GM18498 (cell line): ENCODE results near the gene SNCB.

Experiments used
- ATAC-seq: cut with Tn5 transposase; IDR thresholded peaks from one replicate; pipeline ENCODE4 v1.9.1; 2021; ENCODE audit warnings: mild to moderate bottlenecking, moderate library complexity; ENCODE audit not compliant: unreplicated experiment

Gene SNCB

DNA sequence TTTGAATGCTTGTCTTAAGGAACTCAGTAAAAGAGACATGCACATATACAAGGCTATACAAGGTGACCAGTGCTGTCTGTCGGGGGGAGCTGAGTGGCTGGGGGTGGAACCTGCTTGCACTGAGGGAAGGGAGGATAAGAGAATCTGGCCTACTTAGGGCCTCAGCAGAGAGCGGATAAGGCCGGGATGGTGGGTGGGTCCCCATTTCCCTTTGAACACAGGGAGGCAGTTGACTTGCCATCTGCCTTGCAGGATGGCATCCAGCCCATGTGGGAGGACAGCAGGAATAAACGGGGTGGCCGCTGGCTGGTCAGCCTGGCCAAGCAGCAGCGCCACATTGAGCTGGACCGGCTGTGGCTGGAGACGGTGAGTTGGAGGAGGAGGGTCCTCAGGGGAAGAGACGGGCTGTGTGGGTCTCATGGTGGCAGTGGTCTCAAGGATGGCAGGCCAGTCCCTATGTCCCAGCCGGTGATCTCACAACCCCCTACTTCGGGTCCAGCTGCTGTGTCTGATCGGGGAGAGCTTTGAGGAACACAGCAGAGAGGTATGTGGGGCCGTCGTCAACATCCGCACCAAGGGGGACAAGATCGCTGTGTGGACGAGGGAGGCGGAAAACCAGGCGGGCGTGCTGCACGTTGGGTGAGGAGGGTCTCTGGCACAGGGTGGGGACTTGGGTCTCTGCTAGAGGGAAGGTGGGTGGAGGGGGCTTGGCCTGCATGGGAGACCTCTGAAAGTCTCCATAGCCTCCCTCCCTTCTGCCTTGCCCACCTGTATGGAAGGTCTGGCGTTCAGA lies 14.7 kb upstream of the SNCB start:
- ATAC-seq = no peak

DNA sequence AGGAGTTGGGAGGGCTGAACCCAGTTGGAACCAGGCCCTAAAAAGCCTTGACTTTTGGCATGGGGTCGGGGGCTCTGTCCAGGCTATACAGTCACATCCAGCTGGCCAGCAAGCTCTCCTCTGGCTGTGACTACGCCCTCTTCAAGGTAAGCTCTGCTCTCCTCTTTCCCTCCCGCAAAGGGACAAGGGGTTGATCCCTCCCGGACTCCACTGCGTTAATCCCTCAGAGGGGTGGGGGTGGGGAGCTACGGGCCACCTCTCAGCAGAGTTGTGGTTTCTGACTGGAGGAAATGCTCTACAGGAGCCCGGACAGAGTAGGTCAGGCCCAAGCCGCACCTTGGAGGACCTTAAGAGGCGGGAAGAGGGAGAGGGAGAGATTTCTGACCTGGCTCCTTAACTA lies 14.0 kb upstream of the SNCB start:
- no peak for ATAC-seq

DNA sequence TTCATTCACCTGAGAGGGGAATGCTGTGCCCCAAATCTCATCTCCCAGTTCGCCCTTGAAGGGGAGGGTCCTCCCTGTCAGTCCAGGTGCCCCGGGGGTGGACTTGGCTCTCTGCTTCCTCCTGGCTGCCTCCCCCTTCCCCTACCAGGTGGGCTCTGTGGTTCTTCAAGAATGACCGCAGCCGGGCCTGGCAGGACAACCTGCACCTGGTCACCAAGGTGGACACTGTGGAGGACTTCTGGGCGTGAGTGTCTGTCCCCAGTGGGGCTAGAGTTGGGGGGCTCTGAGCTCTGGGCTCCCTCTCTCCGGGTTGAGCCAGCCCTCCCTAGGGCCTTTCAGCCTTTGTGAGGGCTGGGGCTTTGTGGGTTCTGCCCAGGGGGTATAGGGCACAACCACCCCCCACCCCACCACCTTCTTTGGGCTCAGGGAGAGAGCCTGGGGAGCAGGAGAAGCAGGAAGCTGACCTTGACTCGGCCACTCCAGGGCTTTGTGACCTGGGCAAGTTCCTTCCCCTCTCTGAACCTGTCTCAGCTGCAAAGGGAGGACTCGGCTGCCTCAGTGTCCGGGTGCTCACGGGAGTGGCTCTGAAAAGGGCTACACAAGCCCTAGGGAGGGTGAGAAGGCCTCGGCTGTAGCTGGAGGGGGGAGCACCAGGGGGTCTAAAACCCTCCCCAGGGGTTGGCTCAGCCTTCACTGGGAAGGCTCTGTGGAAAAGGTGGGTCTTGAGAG lies 13.3 kb upstream of the SNCB start:
- no peak for ATAC-seq

DNA sequence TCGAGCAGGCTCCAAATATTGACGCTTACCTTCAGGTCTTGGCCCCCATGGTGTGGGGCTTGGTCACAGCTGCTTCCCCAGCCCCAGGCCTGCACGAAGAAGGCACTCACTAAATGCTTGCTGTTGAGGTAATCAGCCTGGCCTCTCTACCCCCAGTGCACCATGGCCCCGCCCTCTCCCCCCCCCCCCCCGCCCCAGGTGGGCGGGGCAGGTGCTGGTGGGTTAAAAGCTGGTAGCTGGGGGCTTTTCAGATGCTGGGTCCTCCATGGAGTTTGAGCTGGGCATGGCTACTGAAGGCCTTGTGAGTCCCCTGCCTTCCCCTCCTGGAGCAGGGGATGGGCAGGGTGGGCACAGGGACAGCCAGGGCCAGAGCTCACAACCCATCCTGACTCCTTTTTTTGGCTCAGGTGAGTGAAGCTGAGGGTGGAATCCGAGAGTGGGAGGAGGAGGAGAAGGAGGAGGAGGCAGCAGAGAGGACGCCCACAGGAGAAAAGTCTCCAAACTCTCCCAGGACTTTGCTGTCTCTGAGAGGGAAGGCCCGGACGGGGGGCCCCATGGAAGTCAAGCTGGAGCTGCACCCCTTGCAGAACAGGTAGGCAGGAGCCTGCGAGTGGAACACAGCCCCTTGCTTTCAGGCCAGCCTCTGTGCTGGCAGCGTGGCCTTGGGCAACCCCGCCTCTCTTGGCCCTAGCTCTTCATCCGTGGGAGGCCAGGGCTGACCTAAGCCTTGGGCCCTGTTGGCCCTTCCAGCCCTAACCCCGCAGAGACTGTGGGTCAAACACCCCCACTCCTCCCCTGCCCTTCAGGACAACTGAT lies 12.5 kb upstream of the SNCB start:
- ATAC-seq = no peak

DNA sequence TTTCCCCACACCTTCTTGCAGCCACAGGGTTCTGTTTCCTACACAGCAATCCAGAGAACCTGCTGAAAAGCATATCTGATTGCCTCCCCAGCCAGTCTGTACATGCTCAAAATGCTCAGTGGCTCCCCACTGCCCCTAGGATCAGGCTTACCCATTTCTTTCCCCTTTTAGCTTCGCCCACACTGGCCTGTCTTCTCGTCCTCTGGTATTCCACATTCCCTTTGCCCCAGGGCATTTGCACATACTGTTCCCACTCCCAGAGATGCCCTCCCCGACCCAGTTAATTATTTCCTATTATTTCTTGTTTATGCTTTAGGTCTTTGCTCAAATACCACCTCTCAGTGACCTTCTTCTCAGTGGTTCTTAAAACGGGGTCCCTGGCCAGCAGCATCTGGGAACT lies 10.3 kb upstream of the SNCB start:
- no peak for ATAC-seq

DNA sequence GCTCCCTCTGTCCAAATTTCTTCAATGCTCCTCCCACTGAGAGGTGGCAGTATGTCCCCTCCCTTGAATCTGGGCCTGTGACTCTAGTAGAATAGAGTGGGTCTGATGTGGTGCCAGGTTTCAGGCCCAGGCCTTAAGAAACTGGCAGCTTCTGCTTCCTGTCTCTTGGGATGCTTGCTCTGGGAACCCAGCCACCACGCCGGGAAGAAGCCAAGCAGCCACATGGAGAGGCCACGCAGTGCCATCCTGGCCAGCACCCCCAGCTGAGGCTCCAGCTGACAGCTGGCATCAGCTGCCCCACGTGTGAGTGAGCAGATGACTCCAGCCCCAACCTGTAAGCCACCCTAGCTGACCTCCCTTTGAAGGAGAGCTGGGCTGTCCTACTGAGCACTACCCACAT lies 9.6 kb upstream of the SNCB start:
- ATAC-seq = no peak

DNA sequence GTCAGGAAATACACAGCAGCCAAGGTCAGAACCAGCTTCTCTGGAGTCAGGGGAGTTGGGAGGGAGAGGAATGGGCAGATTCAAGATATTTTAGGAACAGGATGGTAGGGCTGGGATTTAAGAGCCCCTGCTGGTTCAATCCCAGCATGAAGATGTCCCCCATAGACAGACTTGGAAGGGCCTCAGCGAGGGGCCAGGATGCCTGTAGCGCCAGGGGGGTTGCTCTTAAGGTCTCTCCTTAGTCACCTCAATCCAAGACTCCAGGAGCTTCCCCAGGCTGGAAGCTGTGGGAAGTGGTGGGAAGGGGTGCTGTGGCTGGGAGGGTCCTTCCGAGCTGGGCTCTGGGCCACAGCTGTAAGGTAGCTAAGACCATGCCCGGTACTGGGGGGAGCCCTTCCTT lies 8.9 kb upstream of the SNCB start:
- no peak for ATAC-seq

DNA sequence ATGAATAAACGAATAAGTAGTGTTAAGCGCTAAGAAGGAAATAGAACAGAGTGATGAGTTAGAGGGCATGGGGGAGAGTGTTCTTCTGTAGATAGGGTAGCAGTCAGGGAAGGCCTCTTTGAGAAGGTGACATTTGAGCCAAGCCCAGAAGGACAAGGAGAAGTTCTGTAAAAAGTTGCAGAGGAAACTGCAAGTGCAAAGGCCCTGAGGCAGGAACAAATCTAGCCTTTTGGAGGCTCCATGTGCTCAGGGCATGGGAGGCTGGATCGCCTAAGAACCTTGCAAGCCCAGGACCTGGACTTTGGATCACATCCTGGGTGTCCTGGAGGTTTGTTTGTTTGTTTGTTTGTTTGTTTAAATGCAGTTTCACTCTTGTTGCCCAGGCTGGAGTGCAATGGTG lies 8.1 kb upstream of the SNCB start:
- no peak for ATAC-seq

DNA sequence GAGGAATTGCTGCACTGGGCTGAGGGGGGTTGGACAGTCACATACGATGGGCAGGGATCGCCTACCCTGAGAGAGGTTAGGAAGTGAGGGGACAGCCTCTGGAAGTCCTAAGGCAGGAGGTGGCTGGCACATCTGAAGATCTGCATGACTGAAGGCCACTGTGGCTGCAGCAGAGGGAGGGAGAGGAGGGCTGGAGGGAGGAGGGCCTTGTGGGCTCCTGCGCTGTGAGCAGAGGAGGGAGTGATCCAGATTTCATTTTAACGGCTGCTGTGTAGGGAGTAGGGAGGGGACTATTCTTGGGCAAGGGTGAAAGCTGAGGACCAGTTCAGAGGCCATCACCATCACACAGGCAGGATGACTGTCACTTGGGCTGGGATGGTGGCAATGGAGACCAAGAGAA lies 7.2 kb upstream of the SNCB start:
- no peak for ATAC-seq

DNA sequence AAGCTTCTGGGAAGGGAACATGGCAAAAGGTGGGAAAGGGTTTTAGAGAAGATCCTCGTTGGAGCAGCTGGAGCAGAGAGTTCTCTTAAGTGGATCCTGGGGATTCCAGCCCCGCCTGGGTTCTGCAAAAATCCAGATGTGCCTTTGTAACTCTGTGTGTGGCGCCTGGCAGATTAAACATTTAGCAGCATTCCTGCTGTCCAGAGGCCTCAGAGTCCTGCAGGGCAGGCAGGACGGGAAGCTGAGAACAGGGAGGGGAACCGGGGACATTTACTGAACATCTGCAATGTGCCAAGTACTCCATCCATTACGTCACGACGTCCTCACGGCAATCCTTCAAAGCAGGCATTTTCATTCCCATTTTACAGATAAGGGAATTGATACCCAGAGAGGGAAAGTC lies 6.1 kb upstream of the SNCB start:
- ATAC-seq = no peak

DNA sequence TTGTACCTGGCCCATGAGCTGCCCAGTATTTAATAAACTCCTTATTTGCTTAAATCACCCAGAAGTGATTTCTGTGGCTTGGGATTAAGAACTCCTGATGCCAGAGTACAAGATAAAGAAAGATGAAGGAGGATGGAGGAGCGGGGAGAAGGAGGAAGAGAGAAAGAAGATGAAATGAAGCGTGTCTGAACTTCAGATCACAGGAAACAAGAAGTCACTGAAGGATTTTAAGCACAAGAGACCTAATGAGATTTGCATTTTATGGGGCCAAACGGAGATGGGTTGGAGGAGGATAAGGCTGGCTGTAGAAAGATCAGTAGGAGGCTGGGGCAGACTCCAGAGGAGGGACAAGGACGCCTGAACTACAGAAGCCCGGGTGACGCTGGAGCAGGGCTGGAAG lies 3.3 kb upstream of the SNCB start:
- no peak for ATAC-seq

DNA sequence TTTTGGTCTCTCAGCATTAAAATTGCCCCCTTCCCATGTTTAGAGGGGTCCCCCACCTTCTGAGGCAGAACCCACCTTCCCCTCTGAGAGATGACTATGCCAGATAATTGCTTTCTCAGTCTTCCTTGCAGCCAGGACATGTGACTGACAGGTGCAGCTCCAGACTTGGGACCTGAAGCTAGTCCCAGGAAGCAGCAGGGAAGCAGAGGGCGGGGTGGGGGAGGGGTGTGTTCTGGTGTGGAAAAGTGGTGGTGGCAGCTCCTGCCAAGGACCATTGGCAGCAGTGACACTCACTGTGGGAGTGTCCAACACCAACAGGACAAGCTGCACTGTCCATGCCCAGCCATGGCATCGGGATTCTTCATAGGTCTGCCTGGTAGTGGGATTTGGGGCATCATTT lies 2.4 kb upstream of the SNCB start:
- ATAC-seq = no peak

DNA sequence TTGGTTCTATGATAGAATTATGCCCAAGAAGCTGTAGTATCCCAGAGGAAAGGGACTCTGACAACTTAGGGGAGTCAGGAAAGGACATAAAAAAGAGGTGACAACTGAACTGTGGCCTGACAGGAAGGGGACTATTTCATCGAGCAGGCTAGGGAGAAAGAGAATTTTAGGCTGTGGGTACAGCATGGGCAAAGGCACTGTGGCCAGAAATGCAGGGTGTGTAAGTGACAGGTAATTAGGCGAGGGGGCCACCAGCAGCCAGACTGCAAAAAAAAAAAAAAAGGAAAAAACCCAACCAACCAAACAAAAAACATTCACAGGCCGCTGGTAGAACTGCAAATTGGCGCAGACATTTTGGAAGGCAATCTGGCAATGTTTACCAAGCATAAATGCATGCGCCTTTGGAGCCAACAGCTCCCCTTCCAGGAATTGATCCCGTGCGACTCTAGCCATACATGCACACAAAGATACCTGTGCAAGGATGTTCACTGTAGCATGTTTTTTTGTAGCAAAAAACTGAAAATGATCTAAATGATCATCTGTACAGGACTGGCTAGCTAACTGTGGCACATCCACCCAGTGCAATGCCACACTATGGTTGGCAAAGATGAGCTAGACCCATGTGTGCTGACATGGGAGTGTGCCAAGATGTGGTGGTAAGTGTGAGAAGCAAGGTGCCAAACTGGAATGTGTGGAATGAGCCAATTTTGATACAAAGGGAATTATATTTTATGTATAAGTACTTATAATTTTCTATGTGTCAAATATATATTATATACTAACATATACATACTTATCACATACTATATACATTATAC lies 1.3 kb upstream of the SNCB start:
- no peak for ATAC-seq

DNA sequence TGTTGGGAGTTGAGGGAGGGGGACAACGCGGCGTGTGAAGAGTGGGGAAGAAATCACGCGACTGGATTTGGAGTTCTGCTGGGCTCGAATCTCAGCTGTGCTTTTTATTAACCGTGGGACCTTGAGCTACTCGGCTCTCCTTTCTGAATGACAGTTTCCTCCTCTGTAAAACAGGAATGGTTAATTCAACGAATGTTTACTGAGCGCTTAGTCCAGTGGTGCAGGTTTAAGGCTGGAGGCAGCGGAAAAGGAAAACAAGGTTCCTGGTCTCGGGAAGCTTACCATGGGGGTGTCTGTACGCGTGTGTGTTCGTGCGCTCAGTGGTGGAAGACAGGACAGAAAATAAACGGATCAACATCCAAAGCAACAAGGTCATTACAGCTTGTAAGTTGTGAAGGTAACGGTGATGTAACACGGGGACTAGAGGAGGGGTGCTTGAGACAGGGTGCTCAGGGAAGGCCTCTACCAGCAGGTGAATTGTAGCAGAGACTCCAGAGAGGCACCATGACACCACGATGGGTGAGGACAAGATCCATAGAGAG lies 418 bp upstream of the SNCB start:
- no peak for ATAC-seq

DNA sequence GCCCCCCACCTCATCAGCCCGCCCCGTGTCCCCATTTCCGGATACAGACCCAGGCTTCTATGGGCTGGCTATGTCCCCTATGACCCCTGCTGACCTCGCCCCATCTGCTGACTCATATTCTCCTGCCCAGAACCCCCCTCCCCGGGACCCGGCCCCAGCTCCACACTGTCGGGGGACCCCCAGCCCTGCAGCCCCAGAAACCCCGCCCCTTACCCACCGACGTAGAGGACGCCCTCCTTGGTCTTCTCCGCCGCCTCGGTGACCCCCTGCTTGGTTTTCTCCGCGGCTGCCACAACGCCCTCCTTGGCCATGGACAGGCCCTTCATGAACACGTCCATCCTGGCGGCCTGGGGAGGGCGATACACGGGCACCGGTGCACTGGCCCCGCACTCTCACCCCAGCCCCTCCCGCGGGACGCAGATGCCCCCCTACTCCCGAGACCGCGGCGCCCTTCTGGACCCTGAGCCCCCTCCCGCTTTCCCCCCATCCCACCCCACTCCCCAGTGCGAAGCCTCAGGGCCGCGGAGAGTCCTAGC lies 949 bp downstream of the SNCB start:
- no peak for ATAC-seq

DNA sequence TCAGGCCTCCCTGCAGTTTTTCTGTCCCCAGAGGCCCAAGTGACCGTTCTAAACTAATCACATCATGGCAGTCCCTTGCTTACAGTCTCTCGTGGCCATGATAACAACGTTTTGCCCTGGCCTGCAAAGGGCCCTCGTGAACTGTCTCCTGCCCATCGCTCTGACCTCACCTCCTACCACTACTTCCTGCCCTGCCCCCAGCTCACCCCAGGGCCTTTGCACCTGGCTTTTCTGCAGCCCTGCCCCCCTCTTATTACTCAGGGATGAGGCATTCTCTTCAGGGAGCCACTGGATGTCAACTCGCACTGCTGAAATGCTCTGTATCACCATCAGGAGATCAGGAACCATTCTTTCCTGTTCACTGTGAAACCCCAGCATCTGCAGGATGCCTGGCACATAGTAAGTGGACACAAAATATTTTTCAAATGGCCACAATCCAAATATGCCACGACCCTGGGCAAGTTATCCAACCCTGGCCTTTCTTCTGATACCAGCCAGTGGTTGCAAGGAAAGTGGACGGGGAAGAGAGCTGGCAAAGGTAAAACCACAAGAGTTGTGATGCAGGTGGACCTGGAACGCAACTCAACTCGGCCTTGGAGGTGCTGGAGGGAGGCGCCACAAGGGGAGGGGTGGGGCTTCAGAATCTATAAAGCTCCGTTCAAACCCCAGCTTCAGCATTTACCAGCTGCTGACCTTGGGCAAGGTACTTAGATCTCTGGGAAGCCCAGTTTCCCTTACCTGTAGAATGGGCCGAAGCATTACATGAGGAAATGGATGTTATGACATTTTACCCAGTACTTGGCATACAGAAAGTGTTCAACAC lies 1.7 kb downstream of the SNCB start:
- ATAC-seq = no peak

DNA sequence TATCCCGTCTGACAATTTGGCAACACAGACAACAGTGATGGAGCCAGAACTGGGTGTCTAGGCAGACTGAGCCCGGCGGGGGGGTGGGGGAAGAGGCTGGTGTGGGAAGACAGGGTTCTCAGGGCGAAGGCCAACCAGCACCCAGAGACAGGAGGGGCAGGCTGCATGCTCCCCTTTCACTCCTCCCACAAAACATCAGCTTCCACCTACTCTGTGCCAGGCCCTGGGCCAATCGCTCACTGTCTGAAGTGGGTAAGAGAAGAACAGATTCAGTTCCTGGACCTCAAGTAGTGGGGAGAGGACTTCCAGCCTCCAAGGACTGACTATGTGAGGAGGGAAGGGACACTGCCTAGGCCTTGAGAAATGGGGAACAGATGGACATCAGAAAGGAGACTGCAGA lies 2.8 kb downstream of the SNCB start:
- no peak for ATAC-seq

DNA sequence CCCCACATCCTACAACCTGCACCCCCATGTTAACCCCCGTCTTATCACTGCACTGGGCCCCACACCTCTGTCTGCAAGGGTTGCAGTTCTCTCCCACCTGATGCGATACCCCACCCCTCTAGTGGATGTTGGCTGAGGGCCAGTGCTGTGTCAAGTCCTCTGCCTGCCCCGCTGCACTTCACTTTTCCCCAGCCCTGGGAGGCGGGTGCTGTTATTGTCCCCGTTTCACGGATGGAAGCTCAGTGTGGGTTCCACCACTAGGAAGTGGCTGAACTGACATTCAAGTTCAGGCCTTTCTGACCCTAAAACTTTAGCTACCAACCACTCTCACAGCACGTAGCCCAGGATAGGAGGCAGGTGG lies 3.5 kb downstream of the SNCB start:
- ATAC-seq = no peak

DNA sequence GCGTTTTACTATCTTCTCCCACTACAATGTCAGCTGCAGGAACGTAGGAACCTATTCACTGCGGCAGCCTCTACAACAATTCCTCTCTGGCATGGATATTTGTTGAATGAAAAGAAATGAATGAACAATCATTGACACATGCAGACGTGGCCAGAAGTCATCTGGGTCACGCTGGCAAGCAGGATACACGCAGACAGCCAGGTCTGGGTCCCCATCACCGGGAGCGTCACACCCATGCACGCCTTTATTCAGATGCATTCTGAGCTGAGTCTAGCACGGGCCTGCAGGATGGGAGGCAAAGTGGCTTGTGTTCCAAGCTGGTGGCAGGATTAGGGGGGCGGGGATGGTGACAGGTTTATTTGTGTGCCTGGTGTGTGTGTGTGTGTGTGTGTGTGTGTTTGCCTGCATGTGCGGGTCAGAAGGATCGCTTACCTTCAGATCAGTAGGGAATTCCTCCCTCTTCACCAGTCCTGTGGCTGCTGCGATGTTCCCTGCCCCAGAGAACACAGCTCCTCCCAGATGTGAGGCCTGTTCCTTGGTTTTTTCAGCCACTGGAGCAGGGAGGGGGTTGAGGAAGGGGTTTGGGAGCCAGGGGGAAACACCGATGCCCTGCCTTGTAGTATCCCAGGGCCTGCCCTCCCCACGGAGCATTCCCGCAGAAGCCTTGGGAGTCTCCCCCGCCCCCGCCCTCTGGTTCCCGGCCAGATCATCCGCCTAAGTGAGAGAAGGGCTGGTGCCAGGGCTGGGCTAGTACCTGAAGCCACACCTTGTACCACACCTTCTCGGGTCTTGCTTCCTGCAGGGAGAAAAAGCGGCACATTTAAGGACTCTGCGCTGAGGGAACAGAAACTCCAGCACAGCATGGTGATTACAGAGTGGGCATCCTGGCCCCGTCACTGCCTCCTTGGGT lies 4.1 kb downstream of the SNCB start:
- ATAC-seq = no peak
